SH-SY5Y (cell line): ENCODE data around the gene IL19.
A peak's percentile ranks its signal among the peaks of the same experiment; 100 is the strongest.

Source experiments
- GATA2 ChIP-seq: IDR thresholded peaks from 2 replicates; pipeline ENCODE4 v1.6.1; 2011; ENCODE audit warnings: mild to moderate bottlenecking, low read depth, low read length
- GATA3 ChIP-seq: IDR thresholded peaks from 2 replicates; pipeline ENCODE4 v1.6.1; 2011; ENCODE audit warnings: low read depth, mild to moderate bottlenecking, low read length, moderate library complexity

The IL19 gene

GRCh38 chr1:206839857-206840256, 69.3 kb downstream of the IL19 start:
- TF ChIP-seq GATA2: no peak
- TF ChIP-seq GATA3: no peak

DNA sequence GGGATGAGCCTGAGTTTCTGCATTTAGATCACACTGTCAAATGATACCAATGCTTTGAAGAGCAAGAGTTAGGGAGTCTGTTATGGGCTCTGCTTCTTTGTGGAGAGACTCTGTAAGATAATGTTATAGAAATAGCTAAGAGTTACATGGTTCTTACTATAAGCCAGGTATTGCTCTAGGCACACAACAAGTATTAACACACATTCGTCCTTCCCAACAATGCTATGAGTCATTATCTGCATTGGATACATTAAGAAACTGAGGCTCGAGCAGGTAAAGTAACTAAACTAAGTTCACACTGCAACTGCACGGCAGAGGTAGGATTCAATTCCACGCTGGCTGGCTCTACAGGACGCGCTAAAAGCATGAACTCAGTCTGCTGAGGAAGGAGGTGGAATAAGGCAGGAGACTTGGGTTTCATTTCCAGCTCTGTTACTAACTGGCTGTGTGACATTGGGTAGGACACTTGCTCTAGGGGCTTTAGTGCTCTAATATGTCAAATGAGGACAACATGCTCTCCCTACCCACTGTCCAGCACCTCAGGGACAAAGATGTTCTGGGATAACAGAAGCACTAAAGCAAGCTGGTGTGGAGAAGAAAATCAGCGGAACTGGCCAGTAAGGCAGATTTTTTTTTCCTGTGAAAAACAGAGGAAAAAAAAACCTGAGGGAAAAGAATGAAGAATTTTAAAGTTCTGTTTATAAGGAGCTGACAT, 71.2 kb downstream of the IL19 start:
- TF ChIP-seq GATA2 (peak; percentile 58), GATA3 (no peak)

- TF ChIP-seq GATA2 (no peak), GATA3 (no peak)
Observed at GRCh38 chr1:206842854-206843253, 72.3 kb downstream of the IL19 start.

DNA sequence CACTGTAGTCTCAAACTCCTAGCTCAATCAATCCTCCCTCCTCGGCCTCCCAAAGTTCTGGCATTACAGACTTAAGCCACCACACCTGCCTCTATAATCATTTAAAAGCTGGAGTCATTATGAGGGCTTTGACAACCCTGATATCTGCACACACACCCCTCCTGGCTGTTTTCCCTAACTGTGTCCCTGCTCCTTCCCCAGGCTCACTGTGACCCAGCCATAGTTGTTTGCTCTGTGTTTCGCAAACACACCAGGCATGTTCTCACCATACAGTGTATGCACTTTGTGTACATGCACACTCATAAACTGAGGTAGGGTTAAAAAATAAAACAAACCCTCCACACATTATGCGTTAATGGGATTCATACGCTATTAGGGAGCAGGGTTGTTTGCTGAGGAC, 73.1 kb downstream of the IL19 start:
- no peak for TF ChIP-seq GATA2
- TF ChIP-seq GATA3: no peak

DNA sequence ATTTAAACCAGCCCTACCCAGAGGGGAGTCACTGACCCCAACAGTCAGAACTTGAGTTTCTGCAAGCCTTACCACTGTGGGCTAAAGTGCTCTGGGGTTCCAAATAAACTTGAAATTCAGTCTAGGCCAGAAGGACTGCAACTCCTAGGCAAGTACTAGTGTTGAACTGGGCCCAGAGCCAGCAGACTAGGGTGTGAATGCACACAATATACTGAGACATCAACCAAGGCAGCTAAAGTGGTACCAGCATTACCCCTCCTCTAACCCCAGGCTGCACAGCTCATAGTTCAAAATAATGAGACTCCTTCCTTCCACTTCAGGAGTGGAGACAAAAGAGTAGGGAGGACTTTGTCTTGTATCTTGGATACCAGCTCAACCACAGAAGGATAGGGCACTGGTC, 75.9 kb downstream of the IL19 start:
- TF ChIP-seq GATA3 (no peak), GATA2 (no peak)

DNA sequence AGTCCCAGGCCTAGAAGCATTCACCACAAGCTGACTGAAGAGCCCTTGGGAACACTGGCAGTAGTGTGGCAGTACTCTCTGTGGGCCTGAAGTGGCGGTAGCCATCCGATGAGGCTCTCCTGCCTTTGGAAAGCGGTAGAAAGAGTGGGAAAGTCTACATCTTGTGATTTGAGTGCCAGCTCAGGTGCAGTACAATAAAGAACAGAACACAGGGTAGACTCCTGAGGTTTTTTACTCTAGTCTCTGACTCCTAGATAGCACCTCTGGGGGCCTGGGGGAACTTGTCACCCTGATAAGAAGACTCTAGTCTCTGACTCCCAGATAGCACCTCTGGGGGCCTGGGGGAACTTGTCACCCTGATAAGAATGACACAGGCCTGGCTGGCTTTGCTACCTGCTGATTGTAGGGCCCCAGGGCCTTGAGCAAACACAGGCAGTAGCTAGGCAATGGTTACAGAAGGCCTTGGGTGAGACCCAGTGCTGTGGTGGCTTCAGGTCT, 76.8 kb downstream of the IL19 start:
- no peak for TF ChIP-seq GATA3

DNA sequence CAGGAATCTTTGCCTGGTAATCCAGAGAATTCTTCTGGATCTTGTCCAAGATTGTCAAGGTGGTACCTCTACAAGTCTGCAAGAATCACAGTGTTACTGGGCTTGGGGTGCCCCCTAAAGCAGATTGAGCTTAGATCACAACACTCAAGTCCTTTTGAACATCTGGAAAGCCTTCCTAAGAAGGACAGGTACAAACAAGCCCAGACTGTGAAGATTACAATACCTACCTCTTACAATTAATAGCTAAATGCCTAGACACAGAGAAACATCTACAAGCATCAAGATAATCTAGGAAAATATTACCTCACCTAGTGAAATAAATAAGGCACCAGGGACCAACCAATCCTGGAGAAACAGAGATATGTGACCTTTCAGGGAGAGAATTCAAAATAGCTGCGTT, 77.4 kb downstream of the IL19 start:
- TF ChIP-seq GATA2: no peak
- no peak for TF ChIP-seq GATA3

DNA sequence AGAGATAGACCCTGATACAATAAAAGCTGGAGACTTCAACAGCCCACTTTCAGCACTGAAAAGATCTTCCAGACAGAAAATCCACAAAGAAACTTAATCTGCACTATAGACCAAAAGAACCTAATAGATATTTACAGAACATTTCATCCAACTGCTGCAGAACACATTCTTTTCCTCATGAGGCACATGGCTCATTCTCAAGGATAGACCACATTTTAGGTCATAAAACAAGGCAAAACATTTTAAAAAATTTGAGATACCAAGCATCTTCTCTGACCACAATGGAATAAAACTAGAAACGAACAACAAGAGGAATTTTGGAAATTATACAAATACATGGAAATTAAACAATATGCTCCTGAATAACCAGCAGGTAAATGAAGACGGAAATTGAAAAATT, 79.8 kb downstream of the IL19 start:
- TF ChIP-seq GATA2: no peak
- no peak for TF ChIP-seq GATA3

GRCh38 chr1:206851341-206852010, 80.9 kb downstream of the IL19 start:
- no peak for TF ChIP-seq GATA3
- TF ChIP-seq GATA2: no peak

- TF ChIP-seq GATA3 (no peak), GATA2 (no peak)
Observed at GRCh38 chr1:206854401-206855129, 84.0 kb downstream of the IL19 start.

GRCh38 chr1:206855859-206856258, 85.3 kb downstream of the IL19 start:
- no peak for TF ChIP-seq GATA2
- TF ChIP-seq GATA3: no peak

DNA sequence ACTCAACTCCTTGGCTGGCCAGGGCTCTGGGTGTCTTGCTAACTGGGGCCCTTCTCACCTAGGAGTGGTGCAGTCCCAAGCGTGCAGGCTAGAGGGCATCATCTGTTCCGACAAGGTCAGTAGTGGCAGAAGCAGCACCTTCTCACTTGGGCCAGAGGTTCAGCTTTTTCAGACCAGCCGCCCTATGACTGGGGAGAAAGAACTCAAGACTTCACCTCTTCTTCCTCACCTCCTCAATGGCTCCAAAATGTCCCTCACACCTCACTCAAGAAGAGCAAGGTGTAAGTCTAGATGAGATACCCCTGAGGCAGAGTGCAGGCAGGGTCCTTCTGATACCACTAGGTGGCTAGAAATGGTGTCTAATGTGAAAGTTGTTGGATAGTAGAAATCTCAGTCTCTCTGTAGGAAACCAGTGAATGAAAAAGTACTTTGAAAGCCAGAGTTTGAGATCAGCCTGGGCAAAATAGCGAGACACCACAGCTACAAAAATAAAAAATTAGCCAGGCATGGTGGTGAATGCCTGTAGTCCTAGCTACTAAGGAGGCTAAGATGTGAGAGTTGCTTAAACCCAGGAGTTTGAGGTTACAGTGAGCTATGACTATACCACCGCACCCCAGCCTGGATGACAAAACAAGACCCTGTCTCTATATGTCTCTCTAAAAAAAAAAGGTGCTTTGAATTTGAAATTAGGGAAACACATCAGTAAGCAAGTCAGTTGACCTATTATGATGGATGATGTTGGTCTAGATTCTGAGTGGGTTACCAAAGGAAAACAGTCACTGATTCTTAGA, 86.3 kb downstream of the IL19 start:
- TF ChIP-seq GATA2 (no peak), GATA3 (no peak)

GRCh38 chr1:206859082-206859521, 88.5 kb downstream of the IL19 start:
- TF ChIP-seq GATA2: no peak
- no peak for TF ChIP-seq GATA3

DNA sequence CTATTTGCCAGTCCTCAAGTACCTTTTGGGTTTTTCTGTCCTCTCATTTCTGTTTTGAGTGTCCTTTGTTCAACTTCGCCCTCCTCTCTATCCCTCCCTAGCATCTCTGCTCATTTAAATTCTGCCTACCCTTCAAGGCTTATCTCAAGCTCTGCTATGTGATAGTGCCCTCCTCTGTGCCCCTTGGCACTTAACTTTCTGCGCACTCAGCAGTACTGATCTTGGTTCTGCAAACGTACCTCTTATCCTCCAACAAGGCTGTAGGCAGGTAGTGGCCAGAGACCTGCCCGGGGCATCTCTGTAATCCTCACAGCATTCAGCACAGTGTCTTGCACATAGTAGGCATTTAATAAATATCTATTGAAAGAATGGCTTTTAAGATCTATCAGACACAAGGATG, 89.6 kb downstream of the IL19 start:
- TF ChIP-seq GATA3: no peak
- no peak for TF ChIP-seq GATA2

DNA sequence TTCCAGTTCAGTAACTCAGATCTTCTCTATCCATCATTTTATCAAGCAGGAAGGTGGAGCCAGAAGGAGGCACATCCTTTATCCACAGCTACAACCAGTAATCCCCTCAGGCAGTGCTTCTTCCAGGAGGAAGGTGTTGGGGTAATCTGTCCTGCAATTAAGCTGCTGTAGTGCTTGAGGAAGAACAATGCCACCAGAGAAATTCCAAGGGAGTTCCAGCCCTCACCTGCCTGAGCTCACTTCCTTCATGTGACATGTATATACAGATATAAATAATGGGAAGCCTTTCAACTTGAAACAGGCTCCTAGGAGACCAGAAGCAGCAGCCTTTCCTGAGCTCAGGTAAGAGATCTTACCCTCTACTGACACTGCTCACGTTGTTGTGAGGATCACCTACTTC, 92.7 kb downstream of the IL19 start:
- TF ChIP-seq GATA3: no peak
